Lung (tissue), 12 donors: ENCODE data around the gene MIAT. TPM values are rescaled to one million over a fixed set of nuclear protein-coding genes. Genes with fewer than 3 reads are reported as not detected.

Experiments used
- ATAC-seq: fragments of 200-7000 bp; cut with Tn5 transposase; one replicate; pipeline ENCODE4 v1.9.1; 2020; ENCODE audit warnings: moderate number of reproducible peaks; ENCODE audit not compliant: insufficient read depth, low FRiP score
- DNase-seq, 3 donors: peaks; one replicate each; pipeline ENCODE4 v3.0.0-alpha.2; 2013 to 2017
- H3K27ac ChIP-seq, 2 donors: one replicate each; pipeline ENCODE4 v1.5.1; 2013; ENCODE audit warnings: mild to moderate bottlenecking in 2 of 2, moderate library complexity in 2 of 2, control low read depth in 1 of 2, inconsistent platforms in 1 of 2, low read depth in 1 of 2, low read length in 1 of 2
- H3K27me3 ChIP-seq, 3 donors: one replicate each; pipeline ENCODE4 v1.5.1; 2013; ENCODE audit warnings: low read length in 2 of 3; ENCODE audit not compliant: control insufficient read depth in 3 of 3, insufficient read depth in 3 of 3
- H3K36me3 ChIP-seq, 4 donors: one replicate each; pipeline ENCODE4 v1.5.1; 2013; ENCODE audit warnings: low read length in 4 of 4, mild to moderate bottlenecking in 1 of 4, moderate library complexity in 1 of 4; ENCODE audit not compliant: control insufficient read depth in 4 of 4, insufficient read depth in 4 of 4
- H3K4me1 ChIP-seq, 5 donors: one replicate each; pipeline ENCODE4 v1.5.1; 2013; ENCODE audit warnings: low read length in 5 of 5, mild to moderate bottlenecking in 2 of 5, moderate library complexity in 1 of 5; ENCODE audit not compliant: control insufficient read depth in 5 of 5, insufficient read depth in 5 of 5
- H3K4me3 ChIP-seq: one replicate; pipeline ENCODE4 v1.5.1; 2013; ENCODE audit warnings: mild to moderate bottlenecking, control low read depth, moderate library complexity
- H3K9ac ChIP-seq, 2 donors: one replicate each; pipeline ENCODE4 v1.5.1; 2013; ENCODE audit warnings: low read length in 2 of 2, control low read depth in 1 of 2; ENCODE audit not compliant: insufficient read depth in 1 of 2
- H3K9me3 ChIP-seq, 4 donors: one replicate each; pipeline ENCODE4 v1.5.1; 2013; ENCODE audit warnings: low read length in 3 of 4, mild to moderate bottlenecking in 1 of 4, moderate library complexity in 1 of 4; ENCODE audit not compliant: control insufficient read depth in 4 of 4, insufficient read depth in 3 of 4
- CTCF ChIP-seq: IDR thresholded peaks from 2 replicates; pipeline ENCODE4 v1.5.1; 2012; ENCODE audit warnings: mild to moderate bottlenecking; ENCODE audit errors: control extremely low read depth, extremely low read depth
- WGBS, 2 donors: extraction: QIAGEN DNeasy Blood & Tissue Kit; methylation state at CpG; one replicate each; pipeline ENCODE4 v1.1.7; 2013; 5-methylcytosine and 5-hydroxymethylcytosine counted together
- polyA plus RNA-seq, 2 donors: library from polyadenylated mRNA; stranded (reverse); fragments of 200-250 nt; gene quantifications; one replicate each; pipeline ENCODE4 v1.2.1, GENCODE V29; 2013
- total RNA-seq, 2 donors: library from RNA; depleted of rRNA in 1 of 2; stranded (reverse); fragments of >200 nt in 1 of 2; gene quantifications; one replicate each; pipeline ENCODE4 v1.2.1, GENCODE V29; 2014 to 2021
- donor health status: control.
- donor health status: control.
- donor health status: Bipolar disorder and iron deficiency.
- donor health status: healthy.
- donor health status: DM: yes; HTN: yes; CAD: no.

Gene MIAT
- total and polyA plus RNA-seq, 4 donors, result 1.7 to 5.4 (median 4.8) TPM

- WGBS, 2 donors, result 66 to 84% methylated on average over 14 of the region's 14 CpGs
- no peaks in the 10 kb centered on the region for H3K36me3 ChIP-seq
- H3K4me3 ChIP-seq, result no peak overlapping the region
- no peak overlapping the region for H3K9ac ChIP-seq
- DNase-seq (no peak), ATAC-seq (no peak)
- peaks cover 0 to 18% (median 5%) of the 10 kb centered on the region in 5 donors for H3K4me1 ChIP-seq
- H3K9me3 ChIP-seq, result no peaks in the 10 kb centered on the region
- H3K27ac ChIP-seq, result no peak overlapping the region
- TF ChIP-seq CTCF, result no peak
- peaks cover 0 to 8% (median 5%) of the 10 kb centered on the region in 3 donors for H3K27me3 ChIP-seq
These were observed 43.1 kb upstream of the MIAT start for GRCh38 chr22:26614322-26614721.

- no peak for TF ChIP-seq CTCF
- Histone ChIP-seq H3K27me3 (peaks cover 0 to 8% (median 5%) of the 10 kb centered on the region in 3 donors), H3K4me3 (no peak overlapping the region), H3K27ac (no peak overlapping the region), H3K4me1 (peaks cover 0 to 25% (median 9%) of the 10 kb centered on the region in 5 donors), H3K36me3 (no peaks in the 10 kb centered on the region), H3K9ac (no peak overlapping the region), H3K9me3 (no peaks in the 10 kb centered on the region)
- WGBS, 2 donors, result 29 to 38% methylated on average over 5 of the region's 5 CpGs
- ATAC-seq (no peak), DNase-seq (no peak)
These were observed 42.2 kb upstream of the MIAT start for GRCh38 chr22:26615149-26615548.

DNA sequence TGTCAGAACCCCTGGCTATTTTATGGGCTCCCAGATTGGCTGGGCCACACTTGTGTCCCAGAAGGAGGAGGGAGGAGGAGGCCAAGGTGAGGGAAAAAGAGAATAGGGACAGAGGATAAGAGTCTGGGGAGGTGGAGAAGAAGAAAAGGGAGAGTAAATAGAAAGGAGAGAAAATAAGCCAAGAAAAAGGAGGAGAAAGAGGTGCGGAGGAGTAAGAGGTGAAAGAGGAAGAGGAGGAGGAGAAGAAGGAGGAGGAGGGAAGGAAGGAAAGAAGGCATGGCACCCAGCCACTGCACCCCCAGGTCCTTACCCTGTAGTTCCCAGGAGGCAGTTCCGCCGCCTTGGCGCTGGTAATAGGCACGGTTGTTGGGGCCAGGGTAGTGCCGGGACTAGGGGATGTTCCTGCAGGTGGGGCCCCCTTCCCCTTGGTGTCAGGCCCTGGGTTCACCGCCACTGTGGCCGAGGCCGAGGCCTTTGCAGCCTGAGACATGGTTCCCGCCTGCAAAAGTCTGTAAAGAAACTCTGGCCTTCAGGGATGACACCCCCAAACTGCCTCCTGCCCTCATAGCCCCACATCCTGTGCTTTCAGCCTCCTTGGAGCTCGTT lies 41.5 kb upstream of the MIAT start:
- Histone ChIP-seq H3K4me1 (peaks cover 0 to 25% (median 9%) of the 10 kb centered on the region in 5 donors), H3K4me3 (no peak overlapping the region), H3K27me3 (peaks cover 0 to 8% (median 5%) of the 10 kb centered on the region in 3 donors), H3K9ac (no peak overlapping the region), H3K9me3 (no peaks in the 10 kb centered on the region), H3K27ac (no peak overlapping the region), H3K36me3 (no peaks in the 10 kb centered on the region)
- WGBS, 2 donors, result 64 to 65% methylated on average over 11 of the region's 11 CpGs
- DNase-seq (no peak), ATAC-seq (no peak)
- TF ChIP-seq CTCF, result no peak

- no peak for DNase-seq
- Histone ChIP-seq H3K9me3 (no peaks in the 10 kb centered on the region), H3K27me3 (peaks cover 0 to 8% (median 5%) of the 10 kb centered on the region in 3 donors), H3K27ac (no peak overlapping the region), H3K4me1 (peaks cover 0 to 25% (median 9%) of the 10 kb centered on the region in 5 donors), H3K36me3 (no peaks in the 10 kb centered on the region), H3K9ac (no peak overlapping the region), H3K4me3 (no peak overlapping the region)
- no peak for TF ChIP-seq CTCF
- 57 to 76% methylated on average over 2 of the region's 2 CpGs for WGBS, 2 donors
- no peak for ATAC-seq
These were observed 40.7 kb upstream of the MIAT start for GRCh38 chr22:26616650-26617049.
